ENCODE measurements around the gene TPPP2. TPM values are rescaled to one million over a fixed set of nuclear protein-coding genes. Genes with fewer than 3 reads are reported as not detected.

TPPP2 gene
- total RNA-seq, 2 donors from 2014 or later, result 0.73 to 1.7 TPM

GRCh38 chr14:21057803-21058675 lies 28.0 kb downstream of the TPPP2 start, which contains the start of gene RNASE8:
Gene RNASE8 (plus strand): TSS chr14:21057822. CDS start chr14:21057893, 71 bp downstream.
- no peak within 1 kb of the TSS for H3K9ac ChIP-seq (ENCODE audit: extremely low read depth, low read length, poor library complexity, severe bottlenecking)
- Mint-ChIP-seq H3K27me3 (ENCODE audit: insufficient read depth) (no peaks in the 10 kb centered on the region), H3K36me3 (ENCODE audit: low read depth) (no peaks in the 10 kb centered on the region), H3K27ac (no peak within 1 kb of the TSS), H3K4me3 (no peak within 1 kb of the TSS), H3K4me1 (peaks cover 22% of the 10 kb centered on the region), H3K9me3 (no peaks in the 10 kb centered on the region)
- no peaks in the 10 kb centered on the region for H3K9me3 ChIP-seq (ENCODE audit: control insufficient read depth, low read length)
- H3K27ac ChIP-seq (ENCODE audit: low read depth, low read length), result no peak within 1 kb of the TSS
- TF ChIP-seq, protein P1, sequence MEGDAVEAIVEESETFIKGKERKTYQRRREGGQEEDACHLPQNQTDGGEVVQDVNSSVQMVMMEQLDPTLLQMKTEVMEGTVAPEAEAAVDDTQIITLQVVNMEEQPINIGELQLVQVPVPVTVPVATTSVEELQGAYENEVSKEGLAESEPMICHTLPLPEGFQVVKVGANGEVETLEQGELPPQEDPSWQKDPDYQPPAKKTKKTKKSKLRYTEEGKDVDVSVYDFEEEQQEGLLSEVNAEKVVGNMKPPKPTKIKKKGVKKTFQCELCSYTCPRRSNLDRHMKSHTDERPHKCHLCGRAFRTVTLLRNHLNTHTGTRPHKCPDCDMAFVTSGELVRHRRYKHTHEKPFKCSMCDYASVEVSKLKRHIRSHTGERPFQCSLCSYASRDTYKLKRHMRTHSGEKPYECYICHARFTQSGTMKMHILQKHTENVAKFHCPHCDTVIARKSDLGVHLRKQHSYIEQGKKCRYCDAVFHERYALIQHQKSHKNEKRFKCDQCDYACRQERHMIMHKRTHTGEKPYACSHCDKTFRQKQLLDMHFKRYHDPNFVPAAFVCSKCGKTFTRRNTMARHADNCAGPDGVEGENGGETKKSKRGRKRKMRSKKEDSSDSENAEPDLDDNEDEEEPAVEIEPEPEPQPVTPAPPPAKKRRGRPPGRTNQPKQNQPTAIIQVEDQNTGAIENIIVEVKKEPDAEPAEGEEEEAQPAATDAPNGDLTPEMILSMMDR (conservative IDR thresholded peaks at IDR 0.05), result no peak
- H3K4me3 ChIP-seq (ENCODE audit: low read length), result no peak within 1 kb of the TSS
- 78 to 90% methylated on average over 6 to 8 of the region's 8 CpGs for WGBS, 2 experiments (ENCODE audit: insufficient coverage in 1 of 2, insufficient read length in 1 of 2)
- peaks cover 2% of the 10 kb centered on the region for H3K4me1 ChIP-seq (ENCODE audit: control insufficient read depth, insufficient read depth, low read length)
- no peaks in the 10 kb centered on the region for H3K27me3 ChIP-seq (ENCODE audit: control insufficient read depth, insufficient read depth, low read length, poor library complexity, severe bottlenecking)
- DNase-seq, result no peak
- no peaks in the 10 kb centered on the region for H3K36me3 ChIP-seq (ENCODE audit: control insufficient read depth, insufficient read depth, low read length)

GRCh38 chr14:21058903-21059302 lies 28.9 kb downstream of the TPPP2 start:
- no peak overlapping the region for H3K4me3 ChIP-seq (ENCODE audit: low read length)
- no peaks in the 10 kb centered on the region for H3K9me3 ChIP-seq (ENCODE audit: control insufficient read depth, low read length)
- Mint-ChIP-seq H3K4me1 (peaks cover 30% of the 10 kb centered on the region), H3K36me3 (ENCODE audit: low read depth) (no peaks in the 10 kb centered on the region), H3K27me3 (ENCODE audit: insufficient read depth) (no peaks in the 10 kb centered on the region), H3K9me3 (no peaks in the 10 kb centered on the region), H3K4me3 (no peak overlapping the region), H3K27ac (no peak overlapping the region)
- H3K9ac ChIP-seq (ENCODE audit: extremely low read depth, low read length, poor library complexity, severe bottlenecking), result no peak overlapping the region
- H3K27me3 ChIP-seq (ENCODE audit: control insufficient read depth, insufficient read depth, low read length, poor library complexity, severe bottlenecking), result no peaks in the 10 kb centered on the region
- H3K36me3 ChIP-seq (ENCODE audit: control insufficient read depth, insufficient read depth, low read length), result no peaks in the 10 kb centered on the region
- H3K27ac ChIP-seq (ENCODE audit: low read depth, low read length), result no peak overlapping the region
- no peak for DNase-seq
- H3K4me1 ChIP-seq (ENCODE audit: control insufficient read depth, insufficient read depth, low read length), result peaks cover 6% of the 10 kb centered on the region
- WGBS, 2 experiments (ENCODE audit: insufficient coverage in 1 of 2, insufficient read length in 1 of 2), result 90% methylated on average over 5 of the region's 5 CpGs; no CpG with 5 or more reads in 1 of the 2 experiments
- TF ChIP-seq, protein P1 (conservative IDR thresholded peaks at IDR 0.05), result no peak

DNA sequence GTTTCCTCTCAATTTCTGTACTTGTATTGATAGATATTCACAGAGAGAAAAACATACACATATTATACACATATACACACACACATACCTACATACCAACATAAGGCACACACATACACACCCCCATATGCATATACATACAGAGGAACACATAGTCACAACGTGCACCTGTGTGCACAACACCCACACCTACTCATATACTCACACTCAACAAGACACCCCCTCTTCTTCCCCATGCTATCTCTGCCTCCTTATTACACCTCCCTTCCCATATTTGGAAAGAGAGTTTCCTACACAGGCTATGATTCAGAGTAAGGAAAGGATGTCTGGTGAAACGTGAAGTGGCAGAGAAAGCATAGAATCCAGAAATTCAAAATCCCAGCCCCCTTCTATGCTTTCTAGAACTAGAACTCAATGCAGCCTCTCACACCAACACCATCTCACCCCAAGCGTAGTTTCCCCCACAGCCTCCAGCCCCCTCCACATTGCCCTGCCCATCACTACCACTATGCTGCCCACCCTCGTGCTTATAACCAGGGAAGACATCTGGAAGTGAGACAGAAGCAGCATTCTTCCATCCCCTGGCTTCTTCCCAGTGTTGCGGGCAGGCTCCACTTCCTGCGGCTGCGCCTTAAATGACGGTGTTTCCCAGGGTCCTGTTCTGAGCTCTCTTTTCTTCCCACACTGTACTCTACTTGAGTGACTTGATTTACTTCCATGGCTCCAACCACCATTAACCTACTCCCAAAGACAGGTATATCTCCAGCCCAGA lies 30.0 kb downstream of the TPPP2 start:
- DNase-seq, result no peak
- TF ChIP-seq, protein P1 (conservative IDR thresholded peaks at IDR 0.05), result no peak
- Mint-ChIP-seq H3K9me3 (no peaks in the 10 kb centered on the region), H3K4me3 (no peak overlapping the region), H3K27ac (no peak overlapping the region), H3K4me1 (peaks cover 26% of the 10 kb centered on the region), H3K36me3 (ENCODE audit: low read depth) (no peaks in the 10 kb centered on the region), H3K27me3 (ENCODE audit: insufficient read depth) (no peaks in the 10 kb centered on the region)
- H3K36me3 ChIP-seq (ENCODE audit: control insufficient read depth, insufficient read depth, low read length), result no peaks in the 10 kb centered on the region
- no peaks in the 10 kb centered on the region for H3K27me3 ChIP-seq (ENCODE audit: control insufficient read depth, insufficient read depth, low read length, poor library complexity, severe bottlenecking)
- no peak overlapping the region for H3K9ac ChIP-seq (ENCODE audit: extremely low read depth, low read length, poor library complexity, severe bottlenecking)
- H3K4me1 ChIP-seq (ENCODE audit: control insufficient read depth, insufficient read depth, low read length), result peaks cover 6% of the 10 kb centered on the region
- WGBS, 2 experiments (ENCODE audit: insufficient coverage in 1 of 2, insufficient read length in 1 of 2), result 90 to 95% methylated on average over 6 to 8 of the region's 8 CpGs
- H3K9me3 ChIP-seq (ENCODE audit: control insufficient read depth, low read length), result no peaks in the 10 kb centered on the region
- H3K27ac ChIP-seq (ENCODE audit: low read depth, low read length), result no peak overlapping the region
- no peak overlapping the region for H3K4me3 ChIP-seq (ENCODE audit: low read length)
